ENCODE data around the gene WDPCP. TPM values are rescaled to one million over a fixed set of nuclear protein-coding genes. Genes with fewer than 3 reads are reported as not detected.
"Not testable (repeated sequence)": the region's sequence is repeated elsewhere in the genome, so short reads cannot be mapped to it uniquely, and the experiment has no call there.

WDPCP gene
- total and polyA plus RNA-seq, 5 donors, result 3.8 to 17.3 (median 14.0) TPM

GRCh38 chr2:63357722-63358121 is 230.6 kb downstream of the WDPCP start:
- H3K4me3 ChIP-seq (ENCODE audit: low read length); H3K4me1 ChIP-seq (ENCODE audit: control insufficient read depth, insufficient read depth, low read length); H3K27ac ChIP-seq (ENCODE audit: low read length); intact Hi-C loops (cut with DNase I); H3K27me3 ChIP-seq (ENCODE audit: control insufficient read depth, insufficient read depth); H3K9me3 ChIP-seq (ENCODE audit: control insufficient read depth, low read length); ATAC-seq; DNase-seq: not testable (repeated sequence)
- 86% methylated on average over 1 of the region's 1 CpG for WGBS

GRCh38 chr2:63347361-63347760 is 240.9 kb downstream of the WDPCP start:
- 99% methylated on average over 2 of the region's 2 CpGs for WGBS
- intact Hi-C loops (cut with DNase I), result no loop called here
- ATAC-seq (no peak), DNase-seq (no peak)
- Histone ChIP-seq H3K27me3 (ENCODE audit: control insufficient read depth, insufficient read depth) (no peaks in the 10 kb centered on the region), H3K4me3 (ENCODE audit: low read length) (no peak overlapping the region), H3K27ac (ENCODE audit: low read length) (no peak overlapping the region), H3K4me1 (ENCODE audit: control insufficient read depth, insufficient read depth, low read length) (no peaks in the 10 kb centered on the region), H3K9me3 (ENCODE audit: control insufficient read depth, low read length) (peaks cover 3% of the 10 kb centered on the region)

DNA sequence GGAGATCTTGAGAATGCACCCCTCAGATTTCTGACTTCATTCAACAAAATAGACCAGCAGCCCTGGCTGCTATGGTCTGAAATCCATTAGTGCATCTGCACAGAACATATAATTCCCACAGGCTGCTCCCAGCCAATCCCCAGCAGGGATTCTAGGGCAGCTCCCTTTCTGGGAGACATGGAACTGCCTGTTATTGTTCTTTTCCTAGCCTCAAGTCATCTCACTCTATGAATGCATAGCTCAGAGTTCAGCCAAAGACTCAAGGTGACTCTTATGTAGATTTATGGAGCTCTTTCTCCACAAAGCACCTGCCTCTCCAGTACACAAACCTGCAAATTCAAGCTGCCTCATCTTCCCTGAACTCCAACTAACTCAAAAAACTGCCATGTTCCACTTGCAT is 241.9 kb downstream of the WDPCP start:
- ATAC-seq (no peak), DNase-seq (no peak)
- H3K27me3 ChIP-seq (ENCODE audit: control insufficient read depth, insufficient read depth), result no peaks in the 10 kb centered on the region
- H3K9me3 ChIP-seq (ENCODE audit: control insufficient read depth, low read length), result peaks cover 3% of the 10 kb centered on the region
- H3K4me1 ChIP-seq (ENCODE audit: control insufficient read depth, insufficient read depth, low read length), result no peaks in the 10 kb centered on the region
- H3K4me3 ChIP-seq (ENCODE audit: low read length), result no peak overlapping the region
- intact Hi-C loops (cut with DNase I), result no loop called here
- H3K27ac ChIP-seq (ENCODE audit: low read length), result no peak overlapping the region

DNA sequence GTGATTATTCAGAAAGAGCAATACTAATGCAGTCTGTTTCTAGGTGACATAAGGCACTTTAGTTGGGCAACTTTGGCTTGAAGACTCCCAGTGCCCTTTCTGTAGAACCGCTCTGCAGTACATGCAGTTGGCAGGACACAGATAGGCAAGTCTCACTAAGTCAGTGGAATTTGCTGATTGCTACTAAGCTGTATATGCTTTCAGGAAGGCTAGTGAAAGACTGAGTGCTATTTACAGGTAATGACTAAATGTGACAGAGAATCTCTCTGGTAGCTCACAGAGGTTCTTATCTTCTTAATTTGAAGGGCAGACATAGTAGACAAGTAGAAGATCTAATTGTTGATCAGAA is 243.0 kb downstream of the WDPCP start:
- ATAC-seq (no peak), DNase-seq (no peak)
- WGBS, result 93% methylated on average over 1 of the region's 1 CpG
- Histone ChIP-seq H3K4me3 (ENCODE audit: low read length) (no peak overlapping the region), H3K27ac (ENCODE audit: low read length) (no peak overlapping the region), H3K4me1 (ENCODE audit: control insufficient read depth, insufficient read depth, low read length) (no peaks in the 10 kb centered on the region), H3K27me3 (ENCODE audit: control insufficient read depth, insufficient read depth) (no peaks in the 10 kb centered on the region), H3K9me3 (ENCODE audit: control insufficient read depth, low read length) (peaks cover 3% of the 10 kb centered on the region)
- intact Hi-C loops (cut with DNase I), result no loop called here

GRCh38 chr2:63344575-63345284 is 243.5 kb downstream of the WDPCP start:
- H3K4me3 ChIP-seq (ENCODE audit: low read length), result no peak overlapping the region

GRCh38 chr2:63343397-63344109 is 244.7 kb downstream of the WDPCP start:
- Histone ChIP-seq H3K27ac (ENCODE audit: low read length) (no peak overlapping the region), H3K4me3 (ENCODE audit: low read length) (no peak overlapping the region), H3K9me3 (ENCODE audit: control insufficient read depth, low read length) (peaks cover 3% of the 10 kb centered on the region), H3K27me3 (ENCODE audit: control insufficient read depth, insufficient read depth) (no peaks in the 10 kb centered on the region), H3K4me1 (ENCODE audit: control insufficient read depth, insufficient read depth, low read length) (no peaks in the 10 kb centered on the region)
- intact Hi-C loops (cut with DNase I), result no loop called here
- DNase-seq (no peak), ATAC-seq (no peak)
- WGBS, result 0% methylated on average over 1 of the region's 1 CpG

More at GRCh38 chr2:63344575-63345284, 243.5 kb downstream of the WDPCP start:
- intact Hi-C loops (cut with DNase I), result no loop called here
- ATAC-seq (no peak), DNase-seq (no peak)
- 90% methylated on average over 2 of the region's 2 CpGs for WGBS
- peaks cover 3% of the 10 kb centered on the region for H3K9me3 ChIP-seq (ENCODE audit: control insufficient read depth, low read length)
- no peak overlapping the region for H3K27ac ChIP-seq (ENCODE audit: low read length)
- H3K4me1 ChIP-seq (ENCODE audit: control insufficient read depth, insufficient read depth, low read length), result no peaks in the 10 kb centered on the region
- H3K27me3 ChIP-seq (ENCODE audit: control insufficient read depth, insufficient read depth), result no peaks in the 10 kb centered on the region

DNA sequence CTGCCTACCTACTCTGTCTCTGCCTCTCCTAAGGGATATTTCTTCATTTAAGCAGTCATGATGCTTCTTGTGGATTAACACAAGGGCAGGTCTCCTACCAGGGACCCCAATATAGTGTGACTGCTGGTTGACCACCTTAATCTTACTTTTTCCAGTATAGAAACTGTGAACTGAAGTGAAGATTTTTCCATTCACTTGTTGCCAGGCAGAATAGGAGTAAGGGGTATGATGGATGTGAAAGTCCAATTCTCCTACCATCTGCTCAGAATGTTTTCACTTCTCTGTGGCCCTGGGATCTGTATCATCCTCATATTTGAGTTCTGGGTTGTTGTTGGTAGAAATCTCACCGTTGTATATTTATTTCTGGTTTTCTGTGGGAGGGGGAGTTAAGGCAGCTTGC is 247.8 kb downstream of the WDPCP start:
- peaks cover 3% of the 10 kb centered on the region for H3K9me3 ChIP-seq (ENCODE audit: control insufficient read depth, low read length)
- no peaks in the 10 kb centered on the region for H3K27me3 ChIP-seq (ENCODE audit: control insufficient read depth, insufficient read depth)
- no peak overlapping the region for H3K27ac ChIP-seq (ENCODE audit: low read length)
- no peak overlapping the region for H3K4me3 ChIP-seq (ENCODE audit: low read length)
- intact Hi-C loops (cut with DNase I), result no loop called here
- H3K4me1 ChIP-seq (ENCODE audit: control insufficient read depth, insufficient read depth, low read length), result no peaks in the 10 kb centered on the region
- ATAC-seq, result no peak
- WGBS, result 91% methylated on average over 1 of the region's 1 CpG
- DNase-seq, result no peak

GRCh38 chr2:63334910-63335309 is 253.4 kb downstream of the WDPCP start:
- no peaks in the 10 kb centered on the region for H3K9me3 ChIP-seq (ENCODE audit: control insufficient read depth, low read length)
- no peaks in the 10 kb centered on the region for H3K4me1 ChIP-seq (ENCODE audit: control insufficient read depth, insufficient read depth, low read length)
- H3K27ac ChIP-seq (ENCODE audit: low read length), result no peak overlapping the region
- H3K27me3 ChIP-seq (ENCODE audit: control insufficient read depth, insufficient read depth), result no peaks in the 10 kb centered on the region
- DNase-seq (no peak), ATAC-seq (no peak)
- intact Hi-C loops (cut with DNase I), result no loop called here
- 96% methylated on average over 1 of the region's 1 CpG for WGBS
- H3K4me3 ChIP-seq (ENCODE audit: low read length), result no peak overlapping the region

GRCh38 chr2:63326473-63326872 is 261.8 kb downstream of the WDPCP start:
- no peak overlapping the region for H3K27ac ChIP-seq (ENCODE audit: low read length)
- 89% methylated on average over 1 of the region's 1 CpG for WGBS
- intact Hi-C loops (cut with DNase I), result no loop called here

GRCh38 chr2:63323662-63324061 is 264.6 kb downstream of the WDPCP start:
- H3K27me3 ChIP-seq (ENCODE audit: control insufficient read depth, insufficient read depth); H3K9me3 ChIP-seq (ENCODE audit: control insufficient read depth, low read length); DNase-seq; H3K27ac ChIP-seq (ENCODE audit: low read length); ATAC-seq; H3K4me3 ChIP-seq (ENCODE audit: low read length); H3K4me1 ChIP-seq (ENCODE audit: control insufficient read depth, insufficient read depth, low read length); intact Hi-C loops (cut with DNase I): not testable (repeated sequence)
- WGBS, result 85% methylated on average over 11 of the region's 11 CpGs

More at GRCh38 chr2:63326473-63326872, 261.8 kb downstream of the WDPCP start:
- Histone ChIP-seq H3K4me1 (ENCODE audit: control insufficient read depth, insufficient read depth, low read length) (no peaks in the 10 kb centered on the region), H3K9me3 (ENCODE audit: control insufficient read depth, low read length) (no peaks in the 10 kb centered on the region), H3K27me3 (ENCODE audit: control insufficient read depth, insufficient read depth) (no peaks in the 10 kb centered on the region), H3K4me3 (ENCODE audit: low read length) (no peak overlapping the region)
- no peak for DNase-seq
- no peak for ATAC-seq

GRCh38 chr2:63321973-63322372 is 266.3 kb downstream of the WDPCP start:
- H3K4me1 ChIP-seq (ENCODE audit: control insufficient read depth, insufficient read depth, low read length); H3K9me3 ChIP-seq (ENCODE audit: control insufficient read depth, low read length): not testable (repeated sequence)

More at GRCh38 chr2:63321973-63322372, 266.3 kb downstream of the WDPCP start:
- ATAC-seq; intact Hi-C loops (cut with DNase I); H3K27me3 ChIP-seq (ENCODE audit: control insufficient read depth, insufficient read depth); DNase-seq; H3K4me3 ChIP-seq (ENCODE audit: low read length); H3K27ac ChIP-seq (ENCODE audit: low read length): not testable (repeated sequence)
- WGBS, result 94% methylated on average over 2 of the region's 2 CpGs
